HepG2 (cell line): ENCODE data around the gene CD320.

ENCODE experiments used
- FOSL2 ChIP-seq: sonication (generic); formaldehyde crosslinking; IDR thresholded peaks from 2 replicates; pipeline ENCODE4 v1.4.0; 2020; ENCODE audit warnings: missing genetic modification reagents
- NR2F1 ChIP-seq, 2 experiments: fragments of 450-650 bp in 1 of 2; formaldehyde crosslinking in 1 of 2; IDR thresholded peaks; 2 replicates each; pipeline versions ENCODE4 v1.5.0 to v1.6.1; 2016 to 2020; ENCODE audit warnings: mild to moderate bottlenecking in 1 of 2, missing compliant biosample characterization in 1 of 2, missing genetic modification reagents in 1 of 2, moderate library complexity in 1 of 2

DNA sequence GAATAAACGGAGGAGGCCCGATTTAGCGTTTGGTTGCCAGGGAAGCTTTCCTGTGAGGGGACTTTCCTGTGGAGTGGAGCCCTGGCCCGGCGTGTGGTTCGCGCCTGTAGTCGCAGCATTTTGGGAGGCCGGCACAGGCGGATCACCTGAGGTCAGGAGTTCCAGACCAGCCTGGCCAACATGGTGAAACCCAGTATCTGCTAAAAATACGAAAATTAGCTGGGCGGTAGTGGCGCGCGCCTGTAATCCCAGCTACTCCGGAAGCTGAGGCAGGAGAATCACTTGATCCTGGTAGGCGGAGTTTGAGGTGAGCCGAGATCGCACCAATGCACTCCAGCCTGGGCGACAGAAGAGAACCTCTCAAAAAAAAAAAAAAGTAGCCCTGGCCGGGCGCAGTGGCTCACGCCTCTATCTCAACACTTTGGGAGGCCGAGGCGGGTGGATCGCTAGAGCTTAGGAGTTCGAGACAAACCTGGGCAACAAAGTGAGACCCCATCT is 28.0 kb upstream of the CD320 start:
- TF ChIP-seq NR2F1 (CRISPR knock-in tag; IDR thresholded peaks at IDR 0.05), result no peak
- TF ChIP-seq FOSL2 (CRISPR knock-in tag), result no peak
